Midbrain (tissue), 1 donor: Measurements from ENCODE around the gene GSN.

Experiments
- DNase-seq: peaks from one replicate; lab custom pipeline; 2025; lab: John Stamatoyannopoulos, UW

GSN gene

DNA sequence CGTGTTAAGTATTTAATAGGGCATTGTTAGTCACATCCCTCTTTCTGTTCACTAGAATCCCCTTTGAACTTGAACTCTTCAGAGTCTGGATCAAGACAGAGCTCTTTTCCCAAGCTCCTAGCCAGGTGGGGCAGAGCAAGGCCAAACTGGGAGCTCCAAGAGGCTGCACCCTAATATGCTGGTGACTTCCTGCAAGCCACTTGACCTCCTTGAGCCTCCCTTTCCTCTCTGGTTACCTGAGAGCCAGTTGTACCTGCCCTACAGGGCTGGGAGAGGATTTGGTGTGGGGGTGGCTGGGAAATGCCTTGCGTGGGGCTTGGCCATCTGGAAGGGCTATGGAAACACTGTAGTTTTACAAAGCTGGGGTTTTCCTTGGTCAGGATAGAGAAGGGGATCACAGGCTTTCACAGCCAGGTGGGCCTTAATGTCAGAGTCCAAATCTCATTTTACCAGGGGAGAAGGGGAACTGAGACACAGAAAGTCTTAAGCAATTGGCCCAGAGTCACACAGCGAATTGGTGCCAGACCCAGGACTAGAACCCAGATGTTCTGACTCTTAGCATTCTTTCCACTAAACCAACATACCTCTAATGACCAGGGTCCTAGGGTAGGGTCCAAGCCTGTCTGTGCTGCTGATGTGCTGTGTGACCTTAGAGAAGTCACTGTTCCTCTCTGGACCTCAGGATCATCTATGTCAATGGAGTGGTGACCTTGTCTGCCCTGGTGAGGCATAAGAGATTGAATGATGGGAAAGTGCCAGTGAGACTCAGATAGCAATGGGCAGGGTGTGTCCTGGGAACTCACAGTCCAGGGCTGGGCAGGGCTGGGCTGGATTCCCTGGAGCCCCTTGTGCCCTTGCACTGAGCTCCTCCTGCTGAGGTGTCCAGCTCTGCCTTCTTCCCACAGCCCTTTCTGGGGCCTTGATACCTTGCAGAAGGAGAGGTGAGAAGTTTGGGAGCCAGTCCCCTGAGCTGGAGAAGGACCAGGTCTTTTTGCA is 35.8 kb downstream of the GSN start:
- no peak for DNase-seq

- DNase-seq: no peak
Observed at GRCh38 chr9:121304707-121305106, 36.7 kb downstream of the GSN start.

GRCh38 chr9:121305269-121305994 is 37.5 kb downstream of the GSN start:
- peak; percentile 53 for DNase-seq

- DNase-seq: no peak
Observed at GRCh38 chr9:121307976-121308375, 40.0 kb downstream of the GSN start.

GRCh38 chr9:121308765-121309164 is 40.8 kb downstream of the GSN start:
- DNase-seq: no peak

DNA sequence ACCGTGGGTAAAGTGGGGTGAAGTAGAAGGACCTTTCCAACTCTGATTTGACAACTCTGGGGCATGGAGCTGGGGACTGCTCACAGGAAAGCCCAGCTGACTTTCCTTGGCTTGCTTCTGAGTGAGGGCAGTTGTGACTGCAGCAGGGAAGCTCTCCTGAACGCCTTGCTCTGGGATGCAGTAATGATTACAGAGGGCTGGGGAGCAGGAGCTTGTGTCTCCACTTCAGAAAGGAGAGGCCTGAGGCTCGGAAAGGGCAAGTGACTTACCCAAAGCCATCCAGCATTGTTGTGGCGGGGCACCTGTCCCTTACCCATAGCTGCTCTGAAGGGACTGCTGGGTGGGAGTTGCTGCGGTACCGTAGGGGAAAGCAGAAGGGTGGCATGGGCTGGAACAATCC is 41.2 kb downstream of the GSN start:
- no peak for DNase-seq

- DNase-seq: no peak
Observed at GRCh38 chr9:121309833-121310425, 42.0 kb downstream of the GSN start.

DNA sequence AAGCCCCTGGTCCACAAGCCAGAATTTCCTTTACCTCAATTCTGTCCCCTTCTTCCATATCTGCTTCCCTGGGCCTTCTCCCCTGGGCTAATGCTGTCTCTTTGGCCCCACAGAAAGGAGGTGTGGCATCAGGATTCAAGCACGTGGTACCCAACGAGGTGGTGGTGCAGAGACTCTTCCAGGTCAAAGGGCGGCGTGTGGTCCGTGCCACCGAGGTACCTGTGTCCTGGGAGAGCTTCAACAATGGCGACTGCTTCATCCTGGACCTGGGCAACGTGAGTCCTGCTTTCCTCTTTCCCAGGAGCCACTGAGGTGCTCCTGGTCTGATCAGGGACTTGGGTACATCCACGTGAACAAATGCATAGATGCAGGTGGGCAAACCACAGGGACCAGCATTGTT is 42.6 kb downstream of the GSN start:
- no peak for DNase-seq

DNA sequence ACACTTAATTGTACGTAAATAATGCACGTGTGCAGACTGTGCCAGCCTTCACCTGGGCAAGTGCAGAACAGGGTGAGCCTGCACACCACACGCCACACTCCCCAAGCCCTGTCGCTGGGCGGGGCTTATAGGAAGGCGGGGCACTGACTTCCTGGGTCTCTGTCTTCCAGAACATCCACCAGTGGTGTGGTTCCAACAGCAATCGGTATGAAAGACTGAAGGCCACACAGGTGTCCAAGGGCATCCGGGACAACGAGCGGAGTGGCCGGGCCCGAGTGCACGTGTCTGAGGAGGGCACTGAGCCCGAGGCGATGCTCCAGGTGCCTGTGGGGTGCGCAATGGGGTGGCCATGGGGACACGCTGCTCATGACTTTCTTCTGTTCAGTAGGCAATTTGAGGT is 44.2 kb downstream of the GSN start:
- DNase-seq: no peak

GRCh38 chr9:121313458-121314152 is 45.6 kb downstream of the GSN start:
- no peak for DNase-seq

- no peak for DNase-seq
Observed at GRCh38 chr9:121316378-121316777, 48.4 kb downstream of the GSN start.

DNA sequence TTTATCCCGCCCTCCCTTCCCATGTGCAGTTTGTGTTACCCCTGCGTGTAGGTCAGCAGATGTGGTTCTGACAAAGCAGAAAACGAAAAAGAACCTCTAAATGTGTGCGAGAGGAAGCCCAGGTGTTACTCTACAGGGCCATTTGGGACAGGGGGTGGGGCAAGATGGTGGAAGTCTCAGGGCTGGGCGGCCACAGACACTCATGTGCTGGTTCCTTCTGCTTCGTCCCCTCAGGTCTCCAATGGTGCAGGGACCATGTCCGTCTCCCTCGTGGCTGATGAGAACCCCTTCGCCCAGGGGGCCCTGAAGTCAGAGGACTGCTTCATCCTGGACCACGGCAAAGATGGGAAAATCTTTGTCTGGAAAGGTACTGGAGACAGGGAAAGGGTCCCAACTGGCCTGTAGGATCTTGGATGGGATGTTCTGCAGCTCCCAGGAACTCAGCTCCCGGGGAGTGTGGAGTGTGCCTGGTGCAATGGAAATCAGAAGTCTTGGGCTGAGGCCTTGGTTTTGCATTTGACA is 49.0 kb downstream of the GSN start:
- no peak for DNase-seq

GRCh38 chr9:121317737-121318630 is 50.0 kb downstream of the GSN start:
- DNase-seq: peak; percentile 37

- no peak for DNase-seq
Observed at GRCh38 chr9:121318631-121319382, 50.8 kb downstream of the GSN start.

DNA sequence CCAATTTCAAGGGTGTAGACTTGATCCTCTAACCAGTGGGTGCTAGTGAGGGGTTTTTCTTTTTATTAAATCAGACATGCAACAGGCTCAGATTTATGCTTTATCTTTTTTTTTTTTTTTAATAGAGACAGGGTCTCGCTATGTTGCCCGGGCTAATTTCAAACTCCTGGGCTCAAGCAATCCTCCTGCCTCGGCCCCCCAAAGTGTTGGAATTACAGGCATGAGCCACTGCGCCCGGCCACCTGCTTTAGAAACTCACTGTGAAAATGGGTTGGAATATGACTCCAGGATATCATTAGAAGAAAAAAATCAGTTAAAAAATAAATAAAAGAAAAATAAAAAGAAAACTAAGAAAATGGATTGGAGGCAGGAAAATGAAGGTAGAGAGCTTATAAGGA is 51.4 kb downstream of the GSN start:
- DNase-seq: no peak

DNA sequence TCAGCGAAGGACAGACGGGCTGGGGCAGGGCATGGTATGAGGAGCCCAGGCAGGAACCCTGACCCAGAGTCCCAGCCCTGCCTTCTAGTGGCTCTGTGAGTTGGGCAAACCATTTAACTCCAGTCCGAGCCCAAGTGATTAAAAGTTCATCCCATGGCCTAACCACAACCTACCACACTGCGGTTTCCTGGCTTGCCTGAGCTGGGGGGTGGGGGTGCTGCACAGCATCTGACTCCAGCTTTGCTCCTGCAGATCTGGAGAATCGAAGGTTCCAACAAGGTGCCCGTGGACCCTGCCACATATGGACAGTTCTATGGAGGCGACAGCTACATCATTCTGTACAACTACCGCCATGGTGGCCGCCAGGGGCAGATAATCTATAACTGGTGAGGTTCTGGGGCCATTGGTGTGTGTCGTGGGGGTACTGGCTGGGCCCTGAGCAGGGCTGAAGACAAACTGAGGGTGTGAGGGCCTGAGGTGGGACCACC is 53.1 kb downstream of the GSN start:
- no peak for DNase-seq

DNA sequence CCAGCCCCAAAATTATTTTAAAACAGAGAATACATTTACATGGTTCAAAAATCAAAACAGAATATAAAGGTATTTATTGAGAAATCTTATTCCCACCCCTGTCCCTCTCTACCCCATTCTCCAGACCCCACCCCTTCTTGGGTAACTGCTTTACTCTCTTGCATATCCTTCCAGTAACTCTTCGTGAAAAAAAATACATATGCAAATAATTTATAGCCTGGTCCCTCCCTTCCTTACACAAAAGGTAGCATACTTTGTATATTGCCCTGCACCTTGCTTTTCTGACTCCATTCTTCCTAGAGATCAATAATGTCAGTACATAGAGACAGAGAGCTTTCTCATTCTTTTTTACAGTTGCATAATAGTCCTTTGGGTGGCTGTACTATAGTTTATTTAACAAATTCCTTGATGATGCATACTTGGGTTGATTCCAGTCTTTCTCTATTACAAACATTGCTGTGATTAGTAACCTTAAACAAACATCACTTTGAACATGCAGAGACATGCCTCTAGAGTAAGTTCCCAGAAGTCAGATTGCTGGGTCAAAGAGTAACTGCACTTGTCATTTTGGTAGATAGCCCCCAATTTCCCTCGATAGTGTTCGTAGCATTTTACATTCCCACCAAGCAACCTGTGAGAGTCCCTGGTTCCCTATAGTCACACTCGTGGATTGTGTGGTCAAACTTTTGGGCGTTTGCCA is 54.2 kb downstream of the GSN start:
- DNase-seq: no peak

DNA sequence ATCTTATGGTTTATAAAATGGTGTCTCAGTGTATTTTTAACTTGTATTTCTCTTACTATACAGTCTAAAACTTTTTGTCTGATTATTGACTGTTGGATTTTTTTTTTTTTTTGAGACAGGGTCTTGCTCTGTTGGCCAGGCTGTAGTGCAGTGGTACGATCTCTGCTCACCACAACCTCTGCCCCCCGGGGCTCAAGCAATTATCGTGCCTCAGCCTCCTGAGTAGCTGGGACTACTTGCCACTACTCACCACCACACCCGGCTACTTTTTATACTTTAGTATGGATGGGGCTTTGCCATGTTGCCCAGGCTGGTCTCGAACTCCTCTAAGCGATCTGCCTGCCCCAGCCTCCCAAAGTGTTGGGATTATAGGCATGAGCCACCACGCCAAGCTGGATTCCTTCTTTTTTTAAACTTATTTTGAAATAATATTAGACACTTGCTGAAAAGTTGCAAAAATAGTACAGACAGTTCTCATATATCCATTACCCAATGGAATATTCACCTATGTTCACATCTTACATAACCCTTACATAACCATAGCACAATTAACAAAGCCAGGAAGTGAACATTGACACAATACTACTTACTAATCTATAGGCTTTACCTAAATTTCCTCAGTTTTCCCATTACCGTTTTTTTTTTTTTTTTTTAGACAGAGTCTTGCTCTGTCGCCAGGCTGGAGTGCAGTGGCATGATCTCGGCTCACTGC is 54.9 kb downstream of the GSN start:
- DNase-seq: no peak
